Neural crest cell (in vitro differentiated cells): ENCODE results near the gene PLXNA2. TPM values are rescaled to one million over a fixed set of nuclear protein-coding genes. Genes with fewer than 3 reads are reported as not detected.

Experiments used
- DNase-seq: peaks from one replicate; pipeline ENCODE4 v3.0.0; 2021; ENCODE audit warnings: low read depth, mixed read lengths, low spot score
- H3K27ac Mint-ChIP-seq: one replicate; pipeline ENCODE4 v1.8.0; 2021; ENCODE audit warnings: mild to moderate bottlenecking, mixed read lengths; ENCODE audit not compliant: unreplicated experiment
- H3K27me3 Mint-ChIP-seq: 2 replicates; pipeline ENCODE4 v1.8.0; 2021; ENCODE audit warnings: low read depth, mild to moderate bottlenecking, mixed read lengths
- H3K36me3 Mint-ChIP-seq: 2 replicates; pipeline ENCODE4 v1.8.0; 2021; ENCODE audit warnings: low read depth, mild to moderate bottlenecking, mixed read lengths
- H3K4me1 Mint-ChIP-seq: 2 replicates; pipeline ENCODE4 v1.8.0; 2021; ENCODE audit warnings: mixed read lengths
- H3K4me3 Mint-ChIP-seq: one replicate; pipeline ENCODE4 v1.8.0; 2021; ENCODE audit warnings: mild to moderate bottlenecking, mixed read lengths
- H3K9me3 Mint-ChIP-seq: 2 replicates; pipeline ENCODE4 v1.8.0; 2021; ENCODE audit warnings: mixed read lengths
- total RNA-seq: library from RNA; stranded (reverse); gene quantifications from 2 replicates; pipeline ENCODE4 v1.2.1, GENCODE V29; 2021
- TF ChIP-seq, protein P1 (sequence below): fragments of 200-600 bp; sonication (generic); conservative IDR thresholded peaks from 2 replicates; pipeline ENCODE4 v1.5.0; 2021; ENCODE audit warnings: antibody characterized with exemption, mild to moderate bottlenecking

Gene PLXNA2
- total RNA-seq, 1 donor from 2014 or later = 37.7 TPM

DNA sequence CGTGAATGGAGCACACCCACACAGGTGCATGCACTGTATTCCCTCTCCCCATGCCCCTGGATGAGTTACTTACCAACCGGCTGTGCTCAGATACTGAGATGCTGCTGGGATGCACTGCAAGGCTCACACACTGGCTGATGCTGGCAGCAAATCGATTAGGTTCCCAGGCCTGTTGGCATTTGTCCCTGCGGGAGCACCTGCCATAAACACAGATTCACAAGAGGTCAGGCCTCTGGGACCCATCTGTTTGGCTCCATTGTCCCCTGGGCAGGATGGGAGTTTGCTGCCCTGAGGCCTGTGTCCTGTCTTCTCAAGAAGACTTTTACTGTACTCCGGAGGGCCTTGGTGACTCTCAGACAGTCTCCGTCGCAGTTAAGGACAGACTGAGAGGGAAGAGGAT is 145.4 kb downstream of the PLXNA2 start:
- no peaks in the 10 kb centered on the region for H3K9me3 Mint-ChIP-seq
- H3K27me3 Mint-ChIP-seq = no peaks in the 10 kb centered on the region
- peaks cover 54% of the 10 kb centered on the region for H3K4me1 Mint-ChIP-seq
- peaks cover 5% of the 10 kb centered on the region for H3K36me3 Mint-ChIP-seq
- TF ChIP-seq, protein P1, sequence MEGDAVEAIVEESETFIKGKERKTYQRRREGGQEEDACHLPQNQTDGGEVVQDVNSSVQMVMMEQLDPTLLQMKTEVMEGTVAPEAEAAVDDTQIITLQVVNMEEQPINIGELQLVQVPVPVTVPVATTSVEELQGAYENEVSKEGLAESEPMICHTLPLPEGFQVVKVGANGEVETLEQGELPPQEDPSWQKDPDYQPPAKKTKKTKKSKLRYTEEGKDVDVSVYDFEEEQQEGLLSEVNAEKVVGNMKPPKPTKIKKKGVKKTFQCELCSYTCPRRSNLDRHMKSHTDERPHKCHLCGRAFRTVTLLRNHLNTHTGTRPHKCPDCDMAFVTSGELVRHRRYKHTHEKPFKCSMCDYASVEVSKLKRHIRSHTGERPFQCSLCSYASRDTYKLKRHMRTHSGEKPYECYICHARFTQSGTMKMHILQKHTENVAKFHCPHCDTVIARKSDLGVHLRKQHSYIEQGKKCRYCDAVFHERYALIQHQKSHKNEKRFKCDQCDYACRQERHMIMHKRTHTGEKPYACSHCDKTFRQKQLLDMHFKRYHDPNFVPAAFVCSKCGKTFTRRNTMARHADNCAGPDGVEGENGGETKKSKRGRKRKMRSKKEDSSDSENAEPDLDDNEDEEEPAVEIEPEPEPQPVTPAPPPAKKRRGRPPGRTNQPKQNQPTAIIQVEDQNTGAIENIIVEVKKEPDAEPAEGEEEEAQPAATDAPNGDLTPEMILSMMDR = no peak
- H3K27ac Mint-ChIP-seq = peak overlapping the region; percentile 70
- peak overlapping the region; percentile 48 for H3K4me3 Mint-ChIP-seq
- no peak for DNase-seq

DNA sequence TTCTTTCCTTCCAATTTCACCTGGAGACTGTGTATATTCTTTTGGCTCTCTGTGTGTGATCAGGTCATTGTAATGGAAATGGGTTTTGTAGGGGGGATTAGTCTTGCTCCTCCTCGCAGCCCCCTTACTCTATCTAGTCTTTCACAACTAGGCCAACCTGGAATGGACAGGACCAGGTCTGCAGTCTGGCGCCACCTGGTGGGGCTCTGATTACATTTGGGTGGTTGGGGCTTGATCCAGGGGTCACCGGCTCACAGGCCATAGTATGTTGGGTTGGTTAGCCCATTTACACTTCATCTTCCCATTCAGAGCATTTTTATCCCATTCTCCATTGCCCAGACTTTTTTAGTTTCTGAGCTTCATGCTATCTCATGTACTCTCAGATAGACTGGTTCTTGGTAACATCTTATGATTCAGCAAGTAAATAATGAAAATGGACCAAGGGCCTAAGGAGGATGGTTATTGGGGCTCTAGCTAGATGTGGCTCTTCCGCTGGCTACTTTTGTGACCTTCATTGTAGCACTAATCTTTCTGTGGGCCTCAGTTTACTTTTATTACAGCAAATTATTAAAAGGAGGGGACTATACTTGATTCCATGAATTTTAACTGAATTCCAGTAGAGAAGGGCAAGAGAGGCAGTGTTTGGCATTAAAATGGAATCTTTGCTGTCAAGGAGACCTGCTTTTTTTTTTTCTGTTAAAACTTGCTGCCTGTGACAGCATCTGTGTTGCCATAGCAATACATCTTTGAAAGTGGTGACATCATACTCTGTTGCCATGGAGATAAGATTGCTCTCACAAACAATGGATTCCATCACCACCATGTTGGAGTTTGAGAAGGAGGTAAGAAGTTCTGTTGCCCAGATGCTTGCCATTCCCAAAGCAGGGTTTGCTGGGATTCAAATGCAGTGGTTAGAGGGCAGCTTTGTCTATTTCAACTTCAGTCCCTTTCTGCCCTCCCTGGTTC is 150.1 kb downstream of the PLXNA2 start:
- TF ChIP-seq, protein P1 = peak; percentile 76
- H3K36me3 Mint-ChIP-seq = peaks cover 22% of the 10 kb centered on the region
- peak; percentile 72 for DNase-seq
- H3K4me3 Mint-ChIP-seq = peak overlapping the region; percentile 38
- no peaks in the 10 kb centered on the region for H3K9me3 Mint-ChIP-seq
- no peaks in the 10 kb centered on the region for H3K27me3 Mint-ChIP-seq
- H3K4me1 Mint-ChIP-seq = peaks cover 35% of the 10 kb centered on the region
- peak overlapping the region; percentile 70 for H3K27ac Mint-ChIP-seq

DNA sequence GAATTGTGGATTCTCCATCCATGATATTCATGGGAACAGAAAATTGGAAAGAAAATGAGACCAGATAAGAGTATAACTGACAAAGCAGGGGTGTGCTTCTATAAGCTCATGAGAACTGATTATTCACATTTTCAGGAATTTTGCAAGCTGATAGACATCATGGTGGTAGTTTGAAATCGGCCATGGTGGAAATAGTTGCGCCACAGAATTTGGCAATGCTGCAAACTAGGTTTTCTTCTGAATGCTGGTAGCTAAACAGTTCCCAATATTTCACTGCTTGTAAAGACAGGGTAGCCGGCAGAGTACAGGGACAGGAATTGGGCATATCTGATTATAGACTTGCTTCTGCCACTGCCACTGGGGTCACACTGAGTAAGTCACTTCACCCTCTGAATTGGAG is 151.1 kb downstream of the PLXNA2 start:
- no peaks in the 10 kb centered on the region for H3K27me3 Mint-ChIP-seq
- H3K9me3 Mint-ChIP-seq = no peaks in the 10 kb centered on the region
- DNase-seq = no peak
- peaks cover 19% of the 10 kb centered on the region for H3K36me3 Mint-ChIP-seq
- H3K4me1 Mint-ChIP-seq = peaks cover 25% of the 10 kb centered on the region
- H3K4me3 Mint-ChIP-seq = no peak overlapping the region
- H3K27ac Mint-ChIP-seq = no peak overlapping the region
- TF ChIP-seq, protein P1 = no peak

DNA sequence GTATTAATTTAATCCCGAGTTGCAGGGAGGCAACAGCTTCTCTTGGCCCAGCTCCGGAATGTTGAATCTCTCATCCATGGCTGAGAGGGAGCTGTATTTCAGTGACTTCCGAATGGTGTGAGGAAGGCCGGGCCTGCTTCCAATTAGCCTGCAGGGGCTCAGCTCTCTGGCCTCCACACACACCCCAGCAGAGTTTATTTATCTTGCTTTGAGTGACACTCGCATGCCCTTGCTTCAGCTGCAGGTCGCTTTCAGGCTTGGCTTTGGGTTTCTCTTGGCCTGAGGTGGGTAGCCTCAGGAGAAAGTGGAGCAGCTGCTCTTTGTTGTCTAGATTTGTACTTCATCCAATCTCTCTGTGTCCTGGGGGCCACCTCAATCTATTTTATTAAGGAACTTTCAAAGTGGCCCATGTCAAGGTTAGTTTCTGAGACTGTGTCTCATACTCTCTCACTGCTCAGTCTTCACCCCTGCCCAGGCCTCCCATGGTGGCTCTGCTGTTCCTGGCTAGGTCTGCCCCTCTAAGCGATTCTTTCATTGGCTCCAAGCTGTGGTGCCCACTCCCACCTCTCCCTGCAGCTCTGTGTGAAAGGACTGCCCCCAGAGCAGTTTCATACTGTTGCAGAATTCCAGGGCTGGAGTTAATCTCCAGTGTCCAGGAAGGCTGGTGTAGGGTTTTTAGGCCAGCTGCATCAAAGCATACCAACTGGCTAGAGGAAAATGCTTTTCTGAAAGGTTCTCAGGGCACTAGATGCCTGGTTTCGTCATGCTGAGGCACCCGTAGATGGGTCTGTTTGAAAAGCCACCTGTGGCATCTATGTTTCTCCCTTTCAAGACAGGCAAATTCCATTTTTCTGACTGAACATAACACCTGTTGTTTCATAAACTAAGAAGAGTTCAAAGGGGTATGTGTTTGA is 153.5 kb downstream of the PLXNA2 start:
- Mint-ChIP-seq H3K4me3 (no peak overlapping the region), H3K4me1 (peaks cover 43% of the 10 kb centered on the region), H3K9me3 (no peaks in the 10 kb centered on the region), H3K36me3 (peaks cover 24% of the 10 kb centered on the region), H3K27ac (no peak overlapping the region), H3K27me3 (no peaks in the 10 kb centered on the region)
- TF ChIP-seq, protein P1 = no peak
- DNase-seq = no peak

DNA sequence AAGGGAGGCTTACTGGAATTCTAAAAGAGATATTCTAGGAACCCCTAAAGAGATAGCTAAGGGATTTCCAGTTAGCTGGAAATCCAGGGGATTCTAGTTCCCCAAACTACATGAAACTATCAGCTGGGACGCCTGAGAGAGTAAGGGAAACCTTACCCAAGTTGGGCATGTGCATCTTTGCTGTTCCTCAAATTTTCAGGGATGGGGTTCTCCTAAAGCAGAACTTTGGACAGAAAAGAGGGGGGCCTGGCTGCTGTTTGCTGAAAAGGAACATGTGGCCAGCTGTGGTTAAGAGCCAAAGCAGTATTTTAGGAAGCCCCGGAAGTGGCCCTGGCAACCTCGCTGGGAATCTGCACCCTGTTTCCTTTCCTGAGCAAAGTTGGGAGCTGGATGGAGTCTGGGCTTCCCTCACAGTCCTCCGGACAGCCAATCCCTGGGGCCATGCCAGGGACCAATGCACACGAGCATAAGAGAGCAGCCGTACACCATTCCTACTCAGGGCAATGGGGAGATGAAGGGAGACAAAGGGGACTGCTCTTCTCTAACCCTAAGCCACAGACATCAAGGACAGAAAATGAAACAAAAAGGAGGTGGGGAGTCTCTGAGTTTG is 154.3 kb downstream of the PLXNA2 start:
- peaks cover 50% of the 10 kb centered on the region for H3K4me1 Mint-ChIP-seq
- no peak for DNase-seq
- no peaks in the 10 kb centered on the region for H3K27me3 Mint-ChIP-seq
- peaks cover 24% of the 10 kb centered on the region for H3K36me3 Mint-ChIP-seq
- no peak overlapping the region for H3K4me3 Mint-ChIP-seq
- H3K27ac Mint-ChIP-seq = peak overlapping the region; percentile 90
- H3K9me3 Mint-ChIP-seq = no peaks in the 10 kb centered on the region
- TF ChIP-seq, protein P1 = no peak
